Right forelimb (tissue), 1 donor: ENCODE measurements around the gene FAM200C.
A peak's percentile ranks its signal among the peaks of the same experiment; 100 is the strongest.
"Not testable (repeated sequence)": the region's sequence is repeated elsewhere in the genome, so short reads cannot be mapped to it uniquely, and the experiment has no call there.

Experiments
- DNase-seq: peaks from one replicate; pipeline ENCODE4 v3.0.0-alpha.2; 2018

The FAM200C gene

GRCh38 chr5:160399402-160400353 is at the start of gene FAM200C:
Gene FAM200C (minus strand): TSS chr5:160400054. CDS start chr5:160395490, 4,564 bp downstream.
- DNase-seq, result peak; percentile 94

GRCh38 chr5:160449458-160449857 is 49.6 kb upstream of the FAM200C start:
- DNase-seq, result no peak

GRCh38 chr5:160448886-160449285 is 49.0 kb upstream of the FAM200C start:
- no peak for DNase-seq

GRCh38 chr5:160445751-160446150 is 45.9 kb upstream of the FAM200C start:
- no peak for DNase-seq

GRCh38 chr5:160445132-160445531 is 45.3 kb upstream of the FAM200C start:
- DNase-seq, result no peak

- DNase-seq, result no peak
Measured at GRCh38 chr5:160444407-160444806, 44.6 kb upstream of the FAM200C start.

GRCh38 chr5:160442824-160443431 is 43.1 kb upstream of the FAM200C start:
- no peak for DNase-seq

GRCh38 chr5:160441311-160441781 is 41.5 kb upstream of the FAM200C start:
- DNase-seq, result no peak

- DNase-seq, result peak; percentile 91
Measured at GRCh38 chr5:160439205-160439600, 39.3 kb upstream of the FAM200C start.

- DNase-seq, result no peak
Measured at GRCh38 chr5:160438316-160439204, 38.7 kb upstream of the FAM200C start.

- no peak for DNase-seq
Measured at GRCh38 chr5:160437271-160437670, 37.4 kb upstream of the FAM200C start.

- DNase-seq, result not testable (repeated sequence)
Measured at GRCh38 chr5:160436661-160437060, 36.8 kb upstream of the FAM200C start.

GRCh38 chr5:160436017-160436416 is 36.2 kb upstream of the FAM200C start:
- DNase-seq, result no peak

GRCh38 chr5:160435532-160435931 is 35.7 kb upstream of the FAM200C start:
- DNase-seq, result no peak

- peak; percentile 59 for DNase-seq
Measured at GRCh38 chr5:160434022-160434531, 34.2 kb upstream of the FAM200C start.

GRCh38 chr5:160432787-160433186 is 32.9 kb upstream of the FAM200C start:
- no peak for DNase-seq

GRCh38 chr5:160432196-160432595 is 32.3 kb upstream of the FAM200C start:
- DNase-seq, result no peak

GRCh38 chr5:160427607-160428006 is 27.8 kb upstream of the FAM200C start:
- DNase-seq, result no peak

GRCh38 chr5:160423099-160423498 is 23.2 kb upstream of the FAM200C start:
- DNase-seq, result no peak

- peak; percentile 98 for DNase-seq
Measured at GRCh38 chr5:160421625-160422258, 21.9 kb upstream of the FAM200C start, which contains the start of gene PTTG1. Gene PTTG1 (plus strand): TSS chr5:160421855. CDS start chr5:160422313, 458 bp downstream.

GRCh38 chr5:160420331-160420610 is 20.4 kb upstream of the FAM200C start:
- no peak for DNase-seq
